LNCAP (cell line): Measurements from ENCODE around the gene SEMA5A.

ENCODE experiments used
- TF ChIP-seq, protein P1 (sequence below): fragments of 450-650 bp; IDR thresholded peaks from 2 replicates; pipeline ENCODE4 v1.5.1; 2017; ENCODE audit warnings: mild to moderate bottlenecking

SEMA5A gene

DNA sequence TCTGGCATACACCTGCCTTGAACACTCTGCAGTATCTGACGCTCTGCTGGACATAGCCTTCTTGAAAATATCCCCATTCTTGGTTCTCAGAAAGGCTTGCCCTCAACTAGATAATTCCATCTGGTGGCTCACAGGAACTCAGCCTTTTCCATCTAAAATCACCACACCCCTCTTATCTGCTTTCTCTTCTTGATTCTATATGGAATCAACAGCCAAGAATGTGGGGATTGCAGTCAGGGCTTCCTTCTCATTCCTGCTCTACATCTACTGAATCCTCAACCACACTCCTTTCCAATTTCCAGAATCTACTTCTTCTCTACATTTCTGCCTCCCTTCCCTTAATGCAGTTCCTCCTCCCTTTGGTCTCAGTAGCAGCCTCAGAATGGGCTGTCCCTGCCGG lies 170.1 kb downstream of the SEMA5A start:
- TF ChIP-seq, protein P1, sequence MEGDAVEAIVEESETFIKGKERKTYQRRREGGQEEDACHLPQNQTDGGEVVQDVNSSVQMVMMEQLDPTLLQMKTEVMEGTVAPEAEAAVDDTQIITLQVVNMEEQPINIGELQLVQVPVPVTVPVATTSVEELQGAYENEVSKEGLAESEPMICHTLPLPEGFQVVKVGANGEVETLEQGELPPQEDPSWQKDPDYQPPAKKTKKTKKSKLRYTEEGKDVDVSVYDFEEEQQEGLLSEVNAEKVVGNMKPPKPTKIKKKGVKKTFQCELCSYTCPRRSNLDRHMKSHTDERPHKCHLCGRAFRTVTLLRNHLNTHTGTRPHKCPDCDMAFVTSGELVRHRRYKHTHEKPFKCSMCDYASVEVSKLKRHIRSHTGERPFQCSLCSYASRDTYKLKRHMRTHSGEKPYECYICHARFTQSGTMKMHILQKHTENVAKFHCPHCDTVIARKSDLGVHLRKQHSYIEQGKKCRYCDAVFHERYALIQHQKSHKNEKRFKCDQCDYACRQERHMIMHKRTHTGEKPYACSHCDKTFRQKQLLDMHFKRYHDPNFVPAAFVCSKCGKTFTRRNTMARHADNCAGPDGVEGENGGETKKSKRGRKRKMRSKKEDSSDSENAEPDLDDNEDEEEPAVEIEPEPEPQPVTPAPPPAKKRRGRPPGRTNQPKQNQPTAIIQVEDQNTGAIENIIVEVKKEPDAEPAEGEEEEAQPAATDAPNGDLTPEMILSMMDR: no peak

DNA sequence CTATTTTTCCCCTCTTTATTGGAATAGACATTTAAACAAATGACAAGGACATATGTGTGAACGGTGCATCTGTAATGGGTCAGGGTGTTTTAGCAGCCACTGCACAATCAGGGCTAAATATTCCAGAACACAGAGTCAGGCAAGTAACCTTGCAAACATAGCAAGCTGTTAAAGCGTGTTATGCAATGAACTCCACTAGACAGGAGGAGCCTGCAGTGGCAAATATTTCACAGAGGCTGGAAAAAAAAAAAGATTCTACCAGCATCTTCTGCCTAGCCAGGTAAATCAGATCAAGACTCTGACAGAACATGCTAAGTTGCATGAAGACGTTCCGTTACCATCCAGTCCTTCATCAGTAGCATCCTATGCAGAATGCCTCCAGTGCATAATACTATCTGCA lies 171.8 kb downstream of the SEMA5A start:
- TF ChIP-seq, protein P1: no peak

DNA sequence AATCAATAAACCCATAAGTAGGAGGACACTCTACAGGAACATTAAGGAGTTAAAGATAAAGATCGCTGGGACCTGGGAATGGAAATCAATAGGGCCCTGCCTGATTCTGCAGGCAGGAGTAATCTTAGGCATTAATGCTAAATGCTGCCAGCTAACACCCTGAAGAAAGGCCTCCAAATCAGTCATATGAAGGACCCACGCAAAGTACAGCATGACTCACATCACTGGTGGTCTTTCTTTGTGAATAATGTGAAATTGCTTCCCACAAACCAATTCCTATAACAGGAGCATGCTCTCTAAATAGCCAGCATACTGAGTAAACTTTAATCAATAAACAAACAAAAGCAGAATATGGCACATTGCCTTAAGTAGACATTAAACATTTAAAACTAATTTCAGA lies 172.3 kb downstream of the SEMA5A start:
- TF ChIP-seq, protein P1: no peak

DNA sequence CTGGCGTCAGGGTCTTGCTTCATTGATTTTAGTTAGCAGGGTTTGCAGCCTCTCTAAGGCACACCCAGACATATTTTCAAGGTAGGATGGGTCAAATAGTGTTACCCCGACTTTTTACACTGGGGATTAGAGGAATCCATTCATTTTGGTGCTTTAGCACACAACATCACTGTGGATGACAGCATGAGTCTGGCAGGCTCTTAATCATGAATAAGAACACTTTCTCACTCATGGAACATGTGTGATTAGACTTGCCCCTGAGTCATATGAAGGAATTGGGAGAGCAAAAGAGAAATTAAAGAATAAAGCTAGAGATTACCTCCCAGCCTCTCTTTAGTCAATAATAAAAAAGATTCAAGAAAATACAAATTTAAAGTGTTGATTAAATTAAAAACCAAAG lies 175.6 kb downstream of the SEMA5A start:
- TF ChIP-seq, protein P1: no peak

DNA sequence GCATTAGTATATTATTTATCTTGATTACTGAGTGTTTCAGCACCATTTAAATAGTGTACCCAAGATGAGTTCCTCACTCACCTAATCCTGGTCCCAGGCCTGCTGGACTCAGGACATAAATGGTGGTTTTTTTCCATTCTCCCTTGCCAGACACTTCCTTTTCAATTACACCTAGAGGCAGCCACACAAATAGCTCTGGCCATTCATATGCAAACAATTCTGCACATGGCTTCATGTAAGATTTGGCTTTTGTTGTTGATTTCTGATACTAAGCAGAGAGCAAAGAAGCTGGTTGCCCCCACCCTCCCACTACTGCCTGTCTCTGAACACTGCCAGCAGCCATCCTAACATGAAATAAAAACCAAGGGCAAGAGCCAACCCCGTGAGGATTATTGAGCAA lies 180.4 kb downstream of the SEMA5A start:
- TF ChIP-seq, protein P1: no peak

DNA sequence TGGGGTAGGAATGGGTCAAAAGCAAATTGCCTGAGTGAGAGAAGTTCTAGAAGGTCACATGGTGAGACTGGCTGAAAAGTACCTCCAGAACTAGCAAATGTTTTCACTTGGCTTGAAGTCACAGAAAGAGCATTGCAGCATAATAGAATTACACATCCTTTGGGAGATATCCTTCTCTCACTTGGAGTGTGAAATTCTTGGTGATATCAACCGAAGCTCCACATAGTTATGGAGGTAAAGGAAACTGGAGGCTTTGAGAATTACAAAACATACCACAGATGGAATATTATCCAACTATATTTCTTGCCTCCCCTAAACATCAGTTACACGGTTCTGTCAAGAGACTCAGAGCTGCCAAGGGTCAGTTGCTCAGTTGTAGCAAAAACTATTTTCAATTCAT lies 182.4 kb downstream of the SEMA5A start:
- TF ChIP-seq, protein P1: no peak

DNA sequence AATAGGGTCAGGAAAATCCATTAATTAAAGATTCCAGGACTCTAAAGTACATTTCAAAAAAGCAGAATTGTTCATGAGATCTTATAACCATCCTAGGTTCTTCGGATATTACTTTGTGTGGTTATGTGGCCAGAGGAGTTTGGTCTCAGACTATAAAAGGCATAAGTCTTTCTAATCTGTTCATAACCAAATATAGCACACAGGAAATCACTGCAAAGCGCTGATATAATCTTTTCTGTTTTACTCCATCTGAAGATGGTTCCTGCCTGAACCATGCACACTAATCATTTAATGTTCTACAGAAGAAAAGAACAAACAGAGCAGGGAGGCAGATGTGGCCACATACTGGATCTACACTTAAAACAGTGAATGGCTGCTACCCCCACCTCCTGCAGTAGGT lies 182.8 kb downstream of the SEMA5A start:
- TF ChIP-seq, protein P1: no peak

DNA sequence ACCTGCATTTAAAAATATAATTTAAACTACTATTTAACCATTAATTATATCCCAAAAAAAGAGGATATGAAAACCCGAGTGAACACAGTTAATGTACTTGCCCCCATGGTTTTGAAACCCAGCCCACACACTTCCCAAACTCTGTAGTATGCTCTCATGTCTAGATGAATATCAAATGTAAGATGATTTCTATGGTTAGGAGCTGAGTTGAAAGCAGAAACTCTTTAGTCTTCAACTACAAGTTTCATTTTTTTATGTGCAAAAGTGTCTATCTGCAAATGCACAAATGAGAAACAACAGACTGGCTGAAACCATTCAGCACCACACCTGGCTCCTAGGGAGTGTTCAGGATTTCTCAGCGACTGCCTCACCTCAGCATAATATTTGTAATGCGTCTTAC lies 183.3 kb downstream of the SEMA5A start:
- TF ChIP-seq, protein P1: no peak
